Anterior cingulate cortex (tissue), 58 donors: Measurements from ENCODE around the gene DACH1.

Experiments used
- DNase-seq, 58 donors: peaks; one replicate each; lab custom pipeline; 2025; lab: John Stamatoyannopoulos, UW

DACH1 gene

GRCh38 chr13:71597150-71597549, 269.9 kb downstream of the DACH1 start:
- DNase-seq, result no peak

- DNase-seq, result no peak
Observed at GRCh38 chr13:71596116-71596515, 270.9 kb downstream of the DACH1 start.

GRCh38 chr13:71593566-71593965, 273.4 kb downstream of the DACH1 start:
- DNase-seq, result no peak

- no peak for DNase-seq
Observed at GRCh38 chr13:71591374-71591773, 275.6 kb downstream of the DACH1 start.

- DNase-seq, result no peak
Observed at GRCh38 chr13:71590654-71591148, 276.3 kb downstream of the DACH1 start.

- DNase-seq, result no peak
Observed at GRCh38 chr13:71589032-71589431, 278.0 kb downstream of the DACH1 start.

- DNase-seq, result no peak
Observed at GRCh38 chr13:71587817-71588216, 279.2 kb downstream of the DACH1 start.

- DNase-seq, result no peak
Observed at GRCh38 chr13:71587193-71587592, 279.8 kb downstream of the DACH1 start.

GRCh38 chr13:71583581-71583980, 283.4 kb downstream of the DACH1 start:
- DNase-seq, result no peak

- DNase-seq, result no peak
Observed at GRCh38 chr13:71580614-71581013, 286.4 kb downstream of the DACH1 start.

- DNase-seq, result no peak
Observed at GRCh38 chr13:71578048-71578447, 289.0 kb downstream of the DACH1 start.

GRCh38 chr13:71577127-71577526, 289.9 kb downstream of the DACH1 start:
- no peak for DNase-seq

- DNase-seq, result no peak
Observed at GRCh38 chr13:71576571-71576970, 290.4 kb downstream of the DACH1 start.

GRCh38 chr13:71546881-71547280, 320.1 kb downstream of the DACH1 start:
- DNase-seq, result no peak

- DNase-seq, result no peak
Observed at GRCh38 chr13:71540098-71540497, 326.9 kb downstream of the DACH1 start.

- DNase-seq, result no peak
Observed at GRCh38 chr13:71536201-71536600, 330.8 kb downstream of the DACH1 start.

- no peak for DNase-seq
Observed at GRCh38 chr13:71524613-71525304, 342.2 kb downstream of the DACH1 start.

GRCh38 chr13:71524245-71524612, 342.8 kb downstream of the DACH1 start:
- no peak for DNase-seq

- DNase-seq, result no peak
Observed at GRCh38 chr13:71522941-71523526, 344.0 kb downstream of the DACH1 start.

- no peak for DNase-seq
Observed at GRCh38 chr13:71517004-71517403, 350.0 kb downstream of the DACH1 start.

- no peak for DNase-seq
Observed at GRCh38 chr13:71516521-71516920, 350.5 kb downstream of the DACH1 start.

GRCh38 chr13:71515744-71516038, 351.3 kb downstream of the DACH1 start:
- DNase-seq, result no peak
